GM13976 (cell line): ENCODE data around the gene VOPP1.
"Not testable (repeated sequence)": the region's sequence is repeated elsewhere in the genome, so short reads cannot be mapped to it uniquely, and the experiment has no call there.

Source experiments
- DNase-seq: peaks from one replicate; pipeline ENCODE4 v3.0.0; 2012; ENCODE audit warnings: low spot score
- in situ Hi-C: fragments of 300-500 bp; cut with MboI; formaldehyde crosslinking; loops from one replicate; pipeline ENCODE4 v1.12.0; 2022; ENCODE audit warnings: low sequenced_read_pairs, mixed read lengths, inconsistent platforms; ENCODE audit not compliant: unreplicated experiment
- TF ChIP-seq, protein P1 (sequence below): IDR thresholded peaks from 2 replicates; pipeline ENCODE4 v1.5.1; 2012; ENCODE audit warnings: borderline replicate concordance, mild to moderate bottlenecking; ENCODE audit not compliant: insufficient read depth; ENCODE audit errors: extremely low read depth, missing control alignments, control extremely low read depth

The VOPP1 gene

GRCh38 chr7:55472928-55473725 is 99.2 kb downstream of the VOPP1 start:
- in situ Hi-C loops, result no loop called here
- TF ChIP-seq, protein P1, sequence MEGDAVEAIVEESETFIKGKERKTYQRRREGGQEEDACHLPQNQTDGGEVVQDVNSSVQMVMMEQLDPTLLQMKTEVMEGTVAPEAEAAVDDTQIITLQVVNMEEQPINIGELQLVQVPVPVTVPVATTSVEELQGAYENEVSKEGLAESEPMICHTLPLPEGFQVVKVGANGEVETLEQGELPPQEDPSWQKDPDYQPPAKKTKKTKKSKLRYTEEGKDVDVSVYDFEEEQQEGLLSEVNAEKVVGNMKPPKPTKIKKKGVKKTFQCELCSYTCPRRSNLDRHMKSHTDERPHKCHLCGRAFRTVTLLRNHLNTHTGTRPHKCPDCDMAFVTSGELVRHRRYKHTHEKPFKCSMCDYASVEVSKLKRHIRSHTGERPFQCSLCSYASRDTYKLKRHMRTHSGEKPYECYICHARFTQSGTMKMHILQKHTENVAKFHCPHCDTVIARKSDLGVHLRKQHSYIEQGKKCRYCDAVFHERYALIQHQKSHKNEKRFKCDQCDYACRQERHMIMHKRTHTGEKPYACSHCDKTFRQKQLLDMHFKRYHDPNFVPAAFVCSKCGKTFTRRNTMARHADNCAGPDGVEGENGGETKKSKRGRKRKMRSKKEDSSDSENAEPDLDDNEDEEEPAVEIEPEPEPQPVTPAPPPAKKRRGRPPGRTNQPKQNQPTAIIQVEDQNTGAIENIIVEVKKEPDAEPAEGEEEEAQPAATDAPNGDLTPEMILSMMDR, result no peak
- no peak for DNase-seq

DNA sequence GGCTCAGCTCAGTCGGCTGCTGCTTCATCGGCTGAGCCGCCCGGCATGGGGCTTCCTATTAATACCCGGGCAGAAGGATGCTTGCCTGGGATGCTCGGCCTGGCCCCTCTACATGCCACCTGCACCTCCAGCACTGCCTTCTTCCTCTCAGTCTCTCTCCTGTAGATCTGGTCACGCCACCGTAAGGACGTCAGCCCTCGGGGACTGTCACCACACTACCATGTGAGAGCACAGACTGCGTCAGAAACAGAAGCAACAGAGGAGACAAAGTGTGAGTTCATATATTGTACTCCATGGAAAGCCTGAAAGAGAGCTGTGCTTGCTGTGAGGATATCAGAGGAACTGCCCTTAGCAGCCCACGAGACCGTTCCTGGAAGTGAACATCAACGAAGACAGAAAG is 99.9 kb downstream of the VOPP1 start:
- in situ Hi-C loops, DNase-seq: not testable (repeated sequence)

GRCh38 chr7:55471594-55471993 is 100.7 kb downstream of the VOPP1 start:
- DNase-seq, in situ Hi-C loops: not testable (repeated sequence)

- DNase-seq, result no peak
- in situ Hi-C loops, result no loop called here
- TF ChIP-seq, protein P1, result no peak
These were observed 102.0 kb downstream of the VOPP1 start for GRCh38 chr7:55470261-55470660.

DNA sequence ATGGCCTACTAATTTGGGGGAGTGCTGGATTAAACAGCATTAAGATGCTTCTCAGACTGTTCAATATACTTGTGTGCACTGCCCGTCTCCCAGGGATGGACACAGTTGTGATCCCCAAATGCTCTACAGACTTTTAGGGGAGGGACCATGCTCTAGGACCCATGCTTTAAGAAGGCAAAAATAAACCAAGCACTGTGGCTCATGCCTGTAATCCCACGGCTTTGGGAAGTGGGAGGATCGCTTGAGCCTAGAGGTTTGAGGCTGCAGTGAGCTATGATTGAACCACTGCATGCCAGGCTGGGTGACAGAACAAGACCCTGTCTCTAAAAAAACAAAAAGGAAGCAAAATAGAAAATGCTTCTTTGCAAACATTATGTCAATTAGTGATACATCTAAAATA is 102.6 kb downstream of the VOPP1 start:
- DNase-seq, result no peak
- in situ Hi-C loops, result no loop called here

DNA sequence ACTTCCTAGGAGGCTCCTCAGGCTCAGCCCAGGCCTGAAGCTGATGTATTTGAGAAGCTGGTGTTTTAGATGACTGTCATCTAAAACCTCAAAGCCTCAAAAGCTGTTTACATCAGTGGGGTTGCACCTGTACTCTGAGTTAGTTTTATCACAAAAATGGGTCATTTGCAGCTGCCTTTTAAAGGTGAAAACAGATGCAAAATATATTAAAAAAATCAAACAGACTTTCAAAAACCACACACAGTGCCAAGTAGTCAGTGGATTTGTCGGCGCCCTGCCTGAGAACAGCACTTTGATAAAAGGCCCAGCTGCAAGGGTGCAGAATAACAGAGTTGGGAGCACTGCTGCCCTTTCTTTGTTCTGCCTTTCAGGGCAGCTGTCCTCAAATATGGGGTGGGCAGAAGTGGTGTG is 103.0 kb downstream of the VOPP1 start:
- in situ Hi-C loops, result no loop called here
- TF ChIP-seq, protein P1, result no peak
- DNase-seq, result no peak

More for the DNA sequence above, 102.6 kb downstream of the VOPP1 start:
- TF ChIP-seq, protein P1, result no peak

DNA sequence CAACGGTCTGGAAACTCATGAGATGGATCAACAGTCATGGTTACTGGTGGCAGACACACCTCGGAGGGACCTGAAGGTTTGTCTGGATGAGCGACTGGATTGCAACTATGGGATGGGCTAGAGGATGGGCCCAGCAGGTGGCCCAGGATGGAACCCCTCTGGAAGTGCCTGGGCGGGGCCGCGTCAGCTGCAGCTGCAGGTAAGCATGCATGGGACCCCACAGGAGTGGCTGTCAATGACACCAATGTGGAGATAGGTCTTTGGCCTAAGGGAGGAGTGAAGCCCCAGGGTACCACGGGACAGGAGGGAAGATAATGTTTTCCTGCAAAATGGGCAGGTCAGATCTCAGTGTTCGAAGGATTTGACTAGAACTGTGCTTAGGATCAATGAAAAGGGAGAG is 103.8 kb downstream of the VOPP1 start:
- TF ChIP-seq, protein P1, result no peak
- in situ Hi-C loops, result no loop called here
- no peak for DNase-seq

GRCh38 chr7:55467047-55467593 is 105.2 kb downstream of the VOPP1 start:
- TF ChIP-seq, protein P1, result no peak
- in situ Hi-C loops, result no loop called here
- no peak for DNase-seq
